Hematopoietic multipotent progenitor cell treated with erythropoietin and hydrocortisone succinate and interleukin-3 and kit ligand, for 17 days (in vitro differentiated cells): ENCODE measurements around the gene CYB561D2.
A peak's percentile ranks its signal among the peaks of the same experiment; 100 is the strongest.

Experiments
- DNase-seq: peaks from one replicate; pipeline ENCODE4 v3.0.0-alpha.2; 2015; ENCODE audit warnings: low spot score

CYB561D2 gene

GRCh38 chr3:50323614-50324199, 27.0 kb upstream of the CYB561D2 start:
- DNase-seq: no peak

GRCh38 chr3:50324351-50325112, 26.1 kb upstream of the CYB561D2 start:
- DNase-seq: peak; percentile 80

GRCh38 chr3:50325113-50325480, 25.6 kb upstream of the CYB561D2 start:
- DNase-seq: peak; percentile 53

GRCh38 chr3:50325497-50326181, 25.0 kb upstream of the CYB561D2 start:
- DNase-seq: no peak

- no peak for DNase-seq
Observed at GRCh38 chr3:50326182-50326541, 24.5 kb upstream of the CYB561D2 start.

- no peak for DNase-seq
Observed at GRCh38 chr3:50327129-50327528, 23.5 kb upstream of the CYB561D2 start.

GRCh38 chr3:50327943-50328691, 22.5 kb upstream of the CYB561D2 start, which contains the start of gene TUSC2:
Gene TUSC2 (minus strand): TSS chr3:50328223. CDS start chr3:50328099, 124 bp downstream.
- DNase-seq: peak; percentile 99

- no peak for DNase-seq
Observed at GRCh38 chr3:50330330-50330729, 20.3 kb upstream of the CYB561D2 start.

GRCh38 chr3:50331364-50331907, 19.2 kb upstream of the CYB561D2 start:
- no peak for DNase-seq

- DNase-seq: no peak
Observed at GRCh38 chr3:50333744-50334328, 16.8 kb upstream of the CYB561D2 start.

- DNase-seq: no peak
Observed at GRCh38 chr3:50334339-50335075, 16.2 kb upstream of the CYB561D2 start.

GRCh38 chr3:50336452-50337174, 14.0 kb upstream of the CYB561D2 start:
- no peak for DNase-seq

- peak; percentile 86 for DNase-seq
Observed at GRCh38 chr3:50337175-50337861, 13.3 kb upstream of the CYB561D2 start.

GRCh38 chr3:50338965-50339364, 11.7 kb upstream of the CYB561D2 start:
- no peak for DNase-seq

GRCh38 chr3:50339485-50340146, 11.0 kb upstream of the CYB561D2 start:
- no peak for DNase-seq

GRCh38 chr3:50340147-50340447, 10.6 kb upstream of the CYB561D2 start:
- DNase-seq: no peak

GRCh38 chr3:50340448-50341329, 10.0 kb upstream of the CYB561D2 start, which contains the start of gene RASSF1:
Gene RASSF1 (minus strand): TSS chr3:50340836. CDS start chr3:50340805, 31 bp downstream.
- peak; percentile 64 for DNase-seq

- no peak for DNase-seq
Observed at GRCh38 chr3:50341537-50341936, 9.1 kb upstream of the CYB561D2 start.
